HEK293 (cell line): ENCODE results near the gene ULBP1.

Experiments
- CTCF ChIP-seq: fragments of 450-650 bp; formaldehyde crosslinking; IDR thresholded peaks from 2 replicates; pipeline ENCODE4 v1.5.1; 2016; ENCODE audit warnings: missing biosample characterization, missing genetic modification characterization
- YY1 ChIP-seq: fragments of 450-650 bp; formaldehyde crosslinking; IDR thresholded peaks from 2 replicates; pipeline ENCODE4 v1.5.1; 2018; ENCODE audit warnings: missing biosample characterization, missing genetic modification characterization
- ZBTB11 ChIP-seq: fragments of 450-650 bp; formaldehyde crosslinking; conservative IDR thresholded peaks from 2 replicates; pipeline ENCODE4 v1.5.1; 2016; ENCODE audit warnings: low read depth, missing biosample characterization, missing genetic modification characterization
- ZBTB21 ChIP-seq: fragments of 450-650 bp; formaldehyde crosslinking; IDR thresholded peaks from 2 replicates; pipeline ENCODE4 v1.5.1; 2017; ENCODE audit warnings: missing biosample characterization, missing genetic modification characterization
- ZBTB6 ChIP-seq: fragments of 450-650 bp; formaldehyde crosslinking; IDR thresholded peaks from 2 replicates; pipeline ENCODE4 v1.5.1; 2017; ENCODE audit warnings: missing biosample characterization, missing genetic modification characterization
- ZBTB8A ChIP-seq: fragments of 450-650 bp; formaldehyde crosslinking; IDR thresholded peaks from 2 replicates; pipeline ENCODE4 v1.5.1; 2016; ENCODE audit warnings: missing biosample characterization, missing genetic modification characterization
- ZNF24 ChIP-seq: fragments of 450-650 bp; formaldehyde crosslinking; IDR thresholded peaks from 2 replicates; pipeline ENCODE4 v1.5.1; 2016; ENCODE audit warnings: missing biosample characterization, missing genetic modification characterization
- ZNF692 ChIP-seq: fragments of 450-650 bp; formaldehyde crosslinking; IDR thresholded peaks from 2 replicates; pipeline ENCODE4 v1.5.1; 2016; ENCODE audit warnings: missing biosample characterization, missing genetic modification characterization
- ZNF776 ChIP-seq: fragments of 450-650 bp; formaldehyde crosslinking; IDR thresholded peaks from 2 replicates; pipeline ENCODE4 v1.5.0; 2017; ENCODE audit warnings: missing biosample characterization, missing genetic modification characterization, borderline replicate concordance

GRCh38 chr6:149960488-149960887 lies 3.3 kb upstream of the ULBP1 start:
- TF ChIP-seq ZNF24 (tag by site-specific recombination), result no peak
- TF ChIP-seq ZBTB8A, result no peak
- TF ChIP-seq YY1 (tag by site-specific recombination), result no peak
- no peak for TF ChIP-seq ZNF776 (tag by site-specific recombination)
- TF ChIP-seq ZNF692 (tag by site-specific recombination), result no peak
- TF ChIP-seq ZBTB6, result no peak
- TF ChIP-seq ZBTB21 (tag by site-specific recombination), result no peak
- no peak for TF ChIP-seq CTCF (tag by site-specific recombination)
- TF ChIP-seq ZBTB11 (tag by site-specific recombination), result no peak
